Kidney capillary endothelial cell (primary cell): Measurements from ENCODE around the gene ARID5B.

Experiments used
- DNase-seq: peaks from one replicate; pipeline ENCODE4 v3.0.0-alpha.2; 2018; ENCODE audit warnings: low spot score

Gene ARID5B

DNA sequence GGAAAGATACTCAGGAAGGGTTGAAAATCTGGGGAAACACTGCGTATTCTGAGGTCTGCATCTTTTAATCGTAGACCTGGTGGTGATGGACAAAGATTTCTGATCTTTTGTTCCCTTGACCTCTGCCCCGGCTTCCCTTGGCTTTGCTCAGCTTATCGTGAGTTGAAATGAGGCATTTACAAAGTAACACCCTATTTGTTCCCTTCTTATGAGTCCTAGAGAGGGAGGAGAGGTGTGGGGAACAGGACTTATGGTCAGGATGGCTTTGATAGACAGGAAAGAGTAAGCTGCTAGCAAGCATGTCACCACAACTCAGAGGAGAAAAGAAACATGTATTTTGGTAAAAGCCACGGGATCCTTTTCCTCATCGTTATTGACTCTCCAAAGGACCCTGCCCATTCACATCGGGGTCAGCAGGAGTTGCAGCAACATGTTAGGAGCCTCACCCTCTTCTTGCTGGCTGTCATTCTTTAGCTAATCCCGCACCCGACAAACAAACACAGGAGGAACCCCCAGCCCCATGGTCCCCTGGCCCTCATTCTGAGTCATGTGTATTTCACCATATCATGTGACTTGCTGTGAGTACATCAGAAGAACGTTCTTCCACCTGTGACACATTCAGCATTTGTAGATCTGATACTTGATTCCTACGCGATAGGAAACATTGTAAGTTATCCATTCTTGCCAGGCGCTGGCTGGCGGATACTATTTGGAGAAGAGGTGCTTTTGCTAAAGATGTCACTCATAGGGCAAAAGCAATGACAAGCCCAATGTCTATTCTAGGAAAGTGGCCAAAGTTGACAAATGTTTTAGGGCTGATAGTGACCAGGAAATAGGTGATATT is 197.0 kb downstream of the ARID5B start:
- no peak for DNase-seq

DNA sequence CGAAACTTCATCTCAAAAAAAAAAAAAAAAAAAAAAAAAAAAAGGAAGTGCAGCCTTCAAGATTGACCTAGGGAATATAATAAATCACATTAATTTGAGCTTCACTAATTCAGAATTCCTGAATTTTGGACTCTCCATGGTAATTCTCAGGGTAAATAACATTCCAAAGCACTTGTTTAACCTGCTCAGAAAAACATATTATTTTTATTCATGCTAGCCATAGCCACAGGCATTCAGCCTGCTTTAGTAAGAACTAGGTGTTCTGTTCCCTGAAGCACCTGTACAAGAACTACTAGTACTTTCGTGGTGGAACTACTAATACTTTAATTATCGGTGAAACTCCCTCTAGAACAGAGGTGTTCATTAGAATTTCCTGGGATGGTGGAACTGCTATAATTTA is 197.8 kb downstream of the ARID5B start:
- no peak for DNase-seq

DNA sequence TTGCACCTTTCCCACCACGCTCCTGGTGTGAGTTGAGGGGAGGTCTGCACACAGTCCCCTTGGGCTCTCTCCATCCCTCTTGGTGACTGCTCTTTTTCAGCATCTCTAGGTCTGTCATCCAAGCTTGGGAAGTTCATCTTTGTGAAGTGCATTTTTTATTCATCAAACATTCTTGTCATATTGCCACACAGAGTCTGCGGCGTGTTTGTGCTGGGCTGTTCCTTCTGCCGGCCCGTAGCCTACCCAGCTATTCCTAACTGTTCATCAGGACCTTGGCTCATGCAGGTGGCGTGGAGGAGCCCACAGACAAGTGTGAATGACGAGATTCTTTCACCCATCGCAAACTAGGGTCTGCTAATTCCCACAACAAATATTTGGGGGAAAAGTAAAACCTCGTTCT is 202.4 kb downstream of the ARID5B start:
- no peak for DNase-seq

DNA sequence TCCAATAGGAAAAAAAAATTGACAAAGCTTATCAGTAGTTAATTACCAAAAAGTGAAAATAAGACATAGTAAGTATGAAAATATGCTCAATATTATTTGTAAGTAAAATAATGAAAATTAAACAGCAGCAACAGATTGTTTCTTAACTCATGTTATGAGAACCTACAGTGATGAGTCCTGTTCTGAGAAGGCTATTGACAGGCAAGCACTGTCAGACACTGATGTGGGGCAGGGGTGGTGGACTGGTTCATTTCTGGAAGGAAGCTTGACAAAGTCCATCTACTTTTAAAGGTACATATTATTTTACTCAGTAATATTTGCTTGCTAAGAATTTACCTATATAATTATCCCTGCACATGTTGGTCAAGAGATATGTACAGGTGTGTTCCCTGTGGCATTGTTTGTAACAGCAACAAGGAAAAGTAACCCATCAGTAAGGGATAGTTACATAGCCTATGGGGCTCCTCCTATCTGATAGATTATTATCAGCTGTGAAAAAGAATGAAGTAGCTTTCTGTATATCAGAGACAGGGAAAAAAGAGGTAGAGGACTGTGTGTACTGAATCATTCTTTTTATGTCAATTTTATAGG is 205.5 kb downstream of the ARID5B start:
- no peak for DNase-seq

DNA sequence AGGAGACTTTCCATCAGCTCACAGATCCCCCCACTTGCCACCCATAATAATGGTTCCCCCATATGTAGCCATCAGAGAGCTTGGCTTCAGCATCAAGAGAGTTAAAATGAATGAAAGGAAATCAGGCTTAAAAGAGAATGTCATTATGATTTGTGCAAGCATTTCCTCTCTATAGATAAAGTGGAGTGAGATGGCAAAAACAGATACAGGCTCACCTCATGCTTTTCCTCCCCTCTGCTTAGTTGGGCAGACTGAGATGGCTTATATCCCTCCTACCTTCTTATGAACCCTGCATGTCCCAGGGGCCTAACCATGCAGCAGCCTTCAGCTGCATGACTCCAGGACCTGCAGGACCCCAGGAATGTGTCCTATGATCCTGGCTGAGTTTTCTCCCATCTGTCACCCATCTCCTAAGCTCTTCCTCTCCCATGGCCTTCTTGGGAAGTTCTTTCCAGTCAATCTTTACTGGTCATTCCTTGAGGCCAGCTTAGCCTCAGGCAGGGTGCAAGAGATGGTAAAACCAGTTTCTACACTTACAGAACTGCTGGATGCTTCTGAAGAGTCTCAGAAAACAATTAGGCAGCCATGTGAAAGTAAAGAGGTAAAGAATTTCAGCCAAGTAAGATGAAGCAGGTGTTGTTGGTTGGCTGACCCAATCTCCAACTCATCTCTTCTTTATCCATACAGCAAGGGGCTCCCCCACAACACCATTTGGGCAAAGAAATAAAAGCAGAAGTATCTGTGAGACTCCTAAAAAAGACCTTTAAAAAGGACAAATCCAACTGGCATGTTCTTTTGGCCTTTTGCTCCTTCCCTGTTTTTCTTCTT is 207.5 kb downstream of the ARID5B start:
- DNase-seq = no peak

DNA sequence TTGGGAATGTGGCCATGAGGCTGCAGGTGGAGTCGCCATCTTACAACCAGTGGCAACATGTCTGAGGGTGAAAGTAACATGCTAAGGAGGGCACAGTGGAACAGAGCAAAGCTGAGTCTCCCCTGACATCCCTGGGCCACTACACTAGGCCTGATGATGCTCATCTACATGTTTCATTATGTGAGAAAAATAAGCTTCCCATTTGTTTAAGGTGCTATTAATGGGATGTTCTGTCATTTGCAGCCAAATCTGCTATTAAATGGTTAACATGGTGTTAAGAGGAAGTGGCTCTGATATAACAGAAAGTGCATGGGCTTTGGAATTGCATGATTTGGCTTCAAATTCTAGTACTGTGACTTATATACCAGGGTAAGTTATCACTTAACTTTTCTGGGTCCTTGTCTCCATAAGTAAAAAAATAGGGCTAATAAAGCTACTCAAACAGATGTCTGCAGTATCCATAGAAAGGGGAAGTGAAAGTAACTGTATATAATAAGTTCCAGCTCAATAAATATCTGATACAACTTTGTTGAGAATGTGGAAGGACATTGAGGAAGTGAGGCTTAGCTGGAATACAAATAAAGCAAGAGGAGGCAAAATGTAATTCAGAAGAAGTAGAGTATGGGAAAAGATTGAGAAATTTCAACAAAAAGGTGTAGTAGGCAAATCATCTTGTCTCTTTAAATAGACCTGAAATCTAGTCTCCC is 208.2 kb downstream of the ARID5B start:
- DNase-seq = no peak

DNA sequence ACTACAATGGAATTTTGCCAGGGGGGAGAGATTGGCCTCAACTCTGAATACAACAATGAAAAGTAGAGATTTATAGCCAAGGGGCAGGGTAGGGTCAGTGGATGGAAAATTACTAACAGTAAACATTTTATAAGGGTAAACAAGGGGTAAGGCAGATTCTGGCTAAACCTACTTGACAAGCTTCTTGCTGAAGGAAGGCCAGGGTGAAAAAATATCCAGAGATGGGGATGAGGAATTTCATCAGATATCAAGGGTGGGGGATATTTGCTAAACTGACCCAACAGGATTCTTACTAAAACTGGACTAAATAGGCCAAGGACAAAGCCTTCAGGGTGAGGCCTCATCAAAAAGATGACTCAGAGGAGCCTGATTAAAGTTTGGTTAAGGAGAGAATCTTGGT is 210.8 kb downstream of the ARID5B start:
- no peak for DNase-seq

DNA sequence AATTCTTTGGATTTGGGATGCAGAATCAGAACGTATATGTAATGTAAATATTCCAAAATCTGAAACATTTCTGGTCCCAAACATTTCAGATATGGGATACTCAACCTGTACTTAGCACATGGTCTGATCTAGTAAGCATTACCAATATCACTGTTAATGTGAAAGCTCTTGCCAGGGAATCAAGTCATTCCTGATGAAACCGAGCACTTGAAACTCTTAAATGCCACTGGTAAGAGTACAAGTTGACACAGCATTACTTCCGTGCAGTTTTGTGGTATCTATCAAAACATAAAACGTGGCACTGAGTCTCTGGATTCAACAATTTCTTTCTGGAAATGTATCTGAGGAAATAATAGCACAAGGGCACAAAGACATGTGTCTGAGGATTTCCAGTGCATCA is 211.5 kb downstream of the ARID5B start:
- DNase-seq = no peak

DNA sequence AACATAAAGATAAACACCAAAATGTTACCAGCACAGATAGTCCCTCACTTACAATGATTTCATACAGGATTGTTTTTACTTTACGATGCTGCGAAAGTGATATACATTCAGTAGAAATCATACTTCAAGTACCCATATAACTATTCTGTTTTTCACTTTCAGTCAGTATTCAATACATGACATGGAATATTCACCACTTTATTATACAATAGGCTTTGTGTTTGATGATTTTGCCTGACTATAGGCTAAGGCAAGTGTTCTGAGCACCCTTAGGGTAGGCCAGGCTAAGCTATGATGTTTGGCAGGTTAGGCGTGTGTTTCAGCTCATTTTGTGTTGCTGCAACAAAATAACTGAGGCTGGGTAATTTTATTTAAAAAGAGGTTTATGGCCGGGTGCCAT is 212.2 kb downstream of the ARID5B start:
- no peak for DNase-seq

DNA sequence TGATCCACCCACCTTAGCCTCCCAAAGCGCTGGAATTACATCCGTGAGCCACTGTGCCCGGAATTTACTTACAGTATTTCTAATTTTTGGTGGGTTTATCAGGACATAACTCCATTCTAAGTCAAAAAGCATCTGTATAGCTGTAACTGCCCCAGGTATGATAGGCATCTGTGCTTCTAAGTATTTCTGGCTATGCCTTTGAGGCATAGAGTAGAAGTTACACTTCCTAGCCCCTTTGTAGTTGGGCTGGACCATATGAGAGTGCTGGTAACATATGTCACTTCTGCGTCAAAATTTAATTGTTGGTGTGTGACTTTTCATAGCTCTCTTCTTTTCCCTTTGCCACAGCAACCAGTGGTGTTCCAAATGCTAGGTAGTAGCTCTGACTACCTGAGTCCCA is 213.8 kb downstream of the ARID5B start:
- no peak for DNase-seq

DNA sequence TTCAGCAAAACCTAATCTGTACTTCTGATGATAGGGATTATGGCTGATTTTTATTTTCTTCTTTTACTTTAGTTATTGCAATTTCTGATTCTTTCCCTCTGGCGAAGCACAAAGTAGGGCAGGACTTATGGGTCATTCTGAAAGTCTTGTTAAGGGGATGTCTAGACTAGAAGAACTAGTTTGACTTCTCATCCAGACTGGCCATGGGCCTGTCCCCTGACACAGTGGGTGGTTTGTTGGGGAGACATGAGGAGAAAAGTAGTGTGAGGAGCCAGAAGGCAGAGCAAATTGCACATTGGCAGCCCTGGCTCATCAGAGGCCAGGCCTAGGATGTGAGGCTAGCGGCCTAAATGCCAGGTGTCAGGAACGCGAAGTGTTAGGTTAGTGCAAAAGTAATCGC is 214.3 kb downstream of the ARID5B start:
- no peak for DNase-seq

DNA sequence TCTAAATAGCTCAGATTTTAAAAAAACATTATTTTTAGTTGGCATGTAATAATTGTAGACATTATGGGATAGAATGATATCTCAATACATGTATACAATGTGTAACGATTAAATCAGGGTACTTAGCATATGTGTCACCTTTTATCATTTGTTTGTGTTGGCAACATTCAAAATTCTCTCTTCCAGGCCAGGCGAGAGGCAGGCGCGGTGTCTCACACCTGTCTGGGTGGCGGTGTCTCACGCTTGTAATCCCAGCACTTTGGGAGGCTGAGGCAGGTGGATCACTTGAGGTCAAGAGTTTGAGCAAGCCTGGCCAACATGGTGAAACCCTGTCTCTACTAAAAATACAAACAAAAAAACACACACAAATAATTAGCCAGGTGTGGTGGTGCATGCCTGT is 215.4 kb downstream of the ARID5B start:
- no peak for DNase-seq

DNA sequence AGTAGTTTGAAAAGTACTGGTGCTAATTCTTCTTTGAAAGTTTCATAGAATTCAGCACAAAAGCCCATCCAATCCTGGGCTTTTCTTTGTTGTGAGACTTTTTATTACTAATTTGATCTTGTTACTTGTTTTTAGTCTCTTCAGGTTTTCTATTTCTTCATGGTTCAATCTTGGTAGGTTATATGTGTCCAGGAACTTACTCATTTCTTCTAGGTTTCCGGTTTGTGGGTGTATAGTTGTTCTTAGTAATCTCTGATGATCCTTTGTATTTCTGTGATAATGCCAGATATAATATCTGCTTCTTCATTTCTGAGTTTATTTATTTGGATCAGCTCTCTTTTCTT is 219.7 kb downstream of the ARID5B start:
- no peak for DNase-seq

DNA sequence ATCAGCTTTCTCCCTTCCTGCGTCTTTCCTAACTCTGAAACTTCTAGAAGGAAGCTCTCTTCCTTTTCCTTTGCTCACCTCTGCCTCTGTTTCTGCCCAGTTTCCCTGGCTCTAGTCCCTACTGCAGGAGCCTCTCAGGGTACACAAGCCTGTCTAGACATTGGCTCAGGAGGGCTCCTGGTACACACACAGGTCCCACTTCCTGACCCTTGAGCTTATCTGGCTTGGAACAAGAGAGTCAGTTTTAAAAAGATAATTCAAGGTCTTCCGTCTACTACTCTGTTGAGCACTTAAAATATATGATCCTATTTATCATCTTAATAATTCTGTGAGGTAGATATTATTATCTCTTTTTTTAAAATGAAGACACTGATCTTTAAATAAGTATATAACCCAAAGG is 226.5 kb downstream of the ARID5B start:
- DNase-seq = no peak

DNA sequence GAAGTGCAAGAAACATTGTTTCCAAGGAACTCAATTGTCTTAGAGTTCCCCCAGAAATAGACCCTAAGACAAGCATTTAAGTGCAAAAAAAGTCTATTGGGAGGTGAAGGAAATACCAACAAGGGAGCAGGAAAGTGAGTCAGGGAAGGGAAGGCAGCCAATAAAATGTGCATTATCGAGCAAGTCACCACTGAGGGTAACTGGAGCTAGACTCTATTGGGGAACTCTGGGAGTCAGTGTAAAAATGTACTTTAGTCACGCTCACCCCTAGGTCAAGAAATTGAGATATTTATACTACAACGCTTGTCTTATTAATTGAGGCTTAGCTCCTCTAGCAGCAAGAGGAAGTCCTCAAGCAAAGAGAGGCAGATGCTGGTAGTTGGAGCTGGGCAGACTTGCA is 229.4 kb downstream of the ARID5B start:
- peak; percentile 98 for DNase-seq

DNA sequence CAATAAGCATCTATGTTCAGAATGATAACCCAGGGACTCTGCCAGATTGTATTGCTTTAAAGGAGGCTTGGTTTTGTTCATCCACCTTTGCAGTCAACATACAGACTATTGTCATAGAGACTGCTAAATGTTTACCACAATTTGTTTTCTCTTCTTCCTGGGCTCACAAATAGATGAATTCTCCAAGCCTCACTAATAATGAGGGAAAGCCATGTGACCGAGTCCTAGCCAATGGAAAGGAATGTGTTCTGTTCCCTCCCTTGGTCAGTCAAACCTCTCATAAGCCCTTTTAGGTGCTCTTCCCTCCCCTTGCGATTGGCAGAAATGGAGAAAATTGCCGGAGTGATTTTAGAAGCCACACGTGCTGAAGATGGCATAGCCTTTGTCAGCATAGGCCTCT is 230.2 kb downstream of the ARID5B start:
- DNase-seq = no peak

DNA sequence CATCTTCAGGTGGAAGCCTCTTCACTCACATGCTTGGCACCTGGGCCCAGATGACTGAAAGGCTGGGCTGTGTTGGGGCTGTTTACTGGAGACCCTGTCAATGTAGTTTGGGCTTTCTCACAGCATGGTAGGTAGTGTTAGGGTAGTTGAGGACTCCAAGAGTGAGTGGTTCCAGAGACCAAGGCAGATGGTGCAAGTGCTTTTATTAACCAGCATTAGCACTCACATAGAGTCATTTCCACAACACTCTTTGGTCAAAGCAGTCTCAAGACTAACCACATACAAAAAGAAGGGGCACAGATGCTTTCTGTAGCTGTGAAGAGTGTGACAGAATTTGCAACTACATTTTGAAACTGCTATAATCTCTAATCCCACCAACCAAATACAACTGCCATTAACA is 232.1 kb downstream of the ARID5B start:
- no peak for DNase-seq

DNA sequence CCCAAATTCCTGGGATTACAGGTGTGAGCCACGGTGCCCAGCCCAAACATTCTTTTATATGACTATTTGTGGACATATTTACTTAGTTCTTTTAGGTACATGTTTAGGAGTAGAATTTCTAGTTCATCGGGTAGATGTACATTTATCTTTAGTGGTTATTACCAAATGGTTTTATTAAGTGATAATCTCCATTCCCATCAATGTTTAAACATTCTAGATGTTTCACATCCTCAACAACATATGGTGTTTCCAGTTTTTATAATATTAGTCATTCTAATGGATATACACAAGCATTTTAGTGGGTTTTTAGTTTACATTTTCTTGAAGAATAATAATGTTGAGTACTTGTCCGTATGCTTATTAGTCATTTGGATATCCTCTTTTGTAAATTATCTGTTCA is 235.4 kb downstream of the ARID5B start:
- no peak for DNase-seq
